NOMO-1 treated with dmso at 0.1 percent for 144 hours (cell line): ENCODE results near the gene TNIK.
A peak's percentile ranks its signal among the peaks of the same experiment; 100 is the strongest.
"Not testable (repeated sequence)": the region's sequence is repeated elsewhere in the genome, so short reads cannot be mapped to it uniquely, and the experiment has no call there.

Source experiments
- DNase-seq: peaks from one replicate; lab custom pipeline; 2025; ENCODE audit not compliant: unreplicated experiment; lab: John Stamatoyannopoulos, UW

Gene TNIK

GRCh38 chr3:171469376-171469775 lies 9.2 kb upstream of the TNIK start:
- DNase-seq: no peak

GRCh38 chr3:171468296-171468906 lies 8.2 kb upstream of the TNIK start:
- no peak for DNase-seq

- DNase-seq: no peak
Measured at GRCh38 chr3:171465763-171466162, 5.6 kb upstream of the TNIK start.

DNA sequence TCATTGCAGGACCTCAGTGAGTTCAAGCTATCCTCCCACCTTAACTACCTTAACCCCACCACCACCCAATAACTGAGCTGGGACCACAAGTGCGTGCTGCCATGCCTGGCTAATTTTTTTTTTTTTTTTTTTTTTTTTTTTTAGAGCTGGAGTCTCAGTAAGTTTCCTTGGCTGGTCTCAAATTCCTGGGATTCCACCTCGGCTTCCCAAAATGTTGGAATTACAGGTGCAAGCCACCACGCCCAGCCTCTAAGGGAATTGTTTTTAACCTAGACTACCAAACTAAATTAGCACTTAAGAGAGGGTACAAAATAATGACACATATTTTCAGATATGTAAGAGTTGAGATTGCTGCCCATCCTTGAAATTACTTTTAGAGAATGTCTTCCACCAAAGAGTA lies 4.3 kb upstream of the TNIK start:
- DNase-seq: no peak

DNA sequence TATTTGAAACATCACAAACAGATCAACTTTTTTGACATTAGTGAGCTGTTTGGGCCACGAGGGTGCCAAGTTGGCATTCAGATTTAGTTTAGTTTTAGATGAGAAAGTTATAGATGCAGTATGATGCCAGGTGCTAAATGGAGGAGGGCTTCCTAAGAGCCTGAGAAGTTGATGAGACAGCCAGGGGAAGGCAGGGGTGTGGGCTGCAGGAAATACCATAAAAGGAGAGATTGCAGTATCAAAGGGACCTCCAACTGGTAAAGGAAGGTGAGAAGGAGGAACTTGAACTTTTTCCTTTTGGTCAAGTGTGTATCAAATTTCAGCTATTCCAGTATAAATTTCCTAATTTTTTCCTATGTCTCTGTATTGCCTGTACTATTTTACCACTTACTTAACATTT lies 2.0 kb upstream of the TNIK start:
- DNase-seq: no peak

DNA sequence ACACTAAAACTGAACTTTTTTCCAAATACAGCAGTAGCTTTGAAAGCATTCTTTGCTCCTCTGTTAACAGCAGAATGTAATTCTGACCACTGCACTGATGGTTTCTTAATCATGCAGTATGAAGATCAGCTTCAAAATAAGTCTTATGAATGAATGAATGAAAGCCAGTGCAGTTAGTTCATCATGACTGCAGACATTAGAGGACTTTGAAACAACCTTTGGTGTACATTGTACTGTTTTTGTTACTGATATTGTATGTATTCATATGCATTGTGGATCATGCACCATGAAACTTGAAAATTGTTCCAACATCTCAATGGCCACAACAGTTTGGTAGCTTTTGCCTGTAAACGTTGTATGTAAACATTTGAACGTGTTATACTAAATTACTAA lies 1.3 kb upstream of the TNIK start:
- no peak for DNase-seq

DNA sequence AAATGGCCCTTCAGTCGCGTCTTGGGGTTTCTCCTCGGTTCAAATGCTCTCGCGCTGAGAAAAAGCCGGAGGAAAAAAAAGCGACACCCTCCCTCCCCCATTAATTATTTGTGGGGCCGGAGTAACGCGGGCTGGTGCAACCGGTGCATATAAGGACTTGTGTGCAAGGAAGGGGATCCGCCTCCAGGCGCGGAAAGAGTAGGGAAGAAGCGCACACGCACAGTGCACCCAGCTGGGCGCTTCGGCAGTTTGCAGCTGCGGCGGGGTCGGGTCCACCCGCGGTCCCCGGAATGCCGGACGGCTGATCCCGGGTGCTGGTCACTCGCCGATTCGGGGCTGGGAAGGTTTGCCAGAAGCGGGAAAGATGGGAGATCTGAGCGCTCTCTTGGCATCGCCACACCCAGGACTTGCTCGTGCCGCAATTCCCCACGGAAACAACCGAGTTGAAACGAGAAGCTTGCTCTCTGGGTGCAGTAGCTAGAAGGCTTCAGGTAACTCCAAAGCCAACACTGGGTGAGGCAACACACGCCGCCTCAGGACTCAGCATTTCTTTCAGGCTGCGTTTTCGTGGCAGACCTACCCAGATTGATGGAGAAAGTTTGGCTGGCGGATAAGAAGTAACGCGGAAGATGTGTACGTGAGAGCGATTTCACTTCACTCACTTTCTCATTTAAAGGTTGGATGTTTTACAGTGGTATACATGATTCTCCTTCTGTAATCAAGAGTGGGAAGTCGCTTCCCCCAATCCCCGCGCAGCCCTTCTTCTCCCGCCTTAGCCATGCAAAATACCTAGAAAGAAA lies 720 bp upstream of the TNIK start:
- peak; percentile 40 for DNase-seq

- DNase-seq: no peak
Measured at GRCh38 chr3:171459137-171459941, 866 bp downstream of the TNIK start.

DNA sequence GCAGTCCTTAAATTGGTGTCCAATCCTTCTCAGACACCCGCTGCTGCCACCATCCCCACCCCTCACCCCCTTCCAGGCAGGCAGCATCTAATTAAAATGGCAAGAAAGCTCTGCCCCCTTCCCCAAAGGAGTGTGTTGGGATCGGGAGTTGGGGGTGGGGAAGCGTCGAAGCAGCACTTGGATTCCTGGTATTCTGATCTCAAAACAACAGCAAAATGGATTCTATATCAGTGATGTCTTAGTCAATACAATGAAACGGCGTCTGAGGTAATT lies 1.4 kb downstream of the TNIK start:
- no peak for DNase-seq

DNA sequence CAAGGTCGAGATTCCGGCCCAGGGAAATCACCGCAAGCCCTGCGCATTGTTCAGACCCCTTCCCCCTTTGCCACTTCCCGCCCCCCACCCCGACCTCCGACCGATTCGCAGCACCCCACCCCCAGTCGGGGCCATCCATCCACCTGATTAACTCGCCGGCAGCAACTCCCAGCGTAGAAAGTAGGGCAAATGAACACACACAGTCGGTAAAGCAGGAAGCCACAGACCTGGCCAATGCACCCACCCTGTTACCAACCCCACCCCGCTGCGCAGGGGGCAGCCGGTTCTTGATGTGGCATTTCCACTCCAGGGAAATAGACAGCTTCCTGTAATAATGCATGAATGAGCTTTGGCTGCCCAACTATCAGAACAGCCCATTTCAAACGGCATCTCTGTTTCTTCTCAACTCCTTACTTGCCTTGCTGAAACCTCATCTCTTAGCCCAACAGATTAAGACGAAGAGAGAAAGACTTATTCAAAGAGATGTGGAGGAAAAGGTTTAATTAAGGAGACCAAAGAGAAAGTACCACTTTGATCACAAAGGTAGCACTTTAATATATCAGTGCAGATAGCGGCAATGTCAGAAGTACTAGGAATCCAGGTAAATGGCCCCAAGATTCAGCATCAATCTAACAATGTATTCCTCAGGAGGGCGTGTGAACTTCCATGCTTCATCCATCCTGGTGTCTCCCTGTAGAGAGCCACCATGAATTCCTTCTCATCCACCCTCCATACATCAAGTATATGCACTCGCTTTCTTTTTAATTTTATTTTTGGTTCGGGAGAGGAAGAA lies 1.9 kb downstream of the TNIK start:
- no peak for DNase-seq

GRCh38 chr3:171457607-171458061 lies 2.6 kb downstream of the TNIK start:
- DNase-seq: no peak

DNA sequence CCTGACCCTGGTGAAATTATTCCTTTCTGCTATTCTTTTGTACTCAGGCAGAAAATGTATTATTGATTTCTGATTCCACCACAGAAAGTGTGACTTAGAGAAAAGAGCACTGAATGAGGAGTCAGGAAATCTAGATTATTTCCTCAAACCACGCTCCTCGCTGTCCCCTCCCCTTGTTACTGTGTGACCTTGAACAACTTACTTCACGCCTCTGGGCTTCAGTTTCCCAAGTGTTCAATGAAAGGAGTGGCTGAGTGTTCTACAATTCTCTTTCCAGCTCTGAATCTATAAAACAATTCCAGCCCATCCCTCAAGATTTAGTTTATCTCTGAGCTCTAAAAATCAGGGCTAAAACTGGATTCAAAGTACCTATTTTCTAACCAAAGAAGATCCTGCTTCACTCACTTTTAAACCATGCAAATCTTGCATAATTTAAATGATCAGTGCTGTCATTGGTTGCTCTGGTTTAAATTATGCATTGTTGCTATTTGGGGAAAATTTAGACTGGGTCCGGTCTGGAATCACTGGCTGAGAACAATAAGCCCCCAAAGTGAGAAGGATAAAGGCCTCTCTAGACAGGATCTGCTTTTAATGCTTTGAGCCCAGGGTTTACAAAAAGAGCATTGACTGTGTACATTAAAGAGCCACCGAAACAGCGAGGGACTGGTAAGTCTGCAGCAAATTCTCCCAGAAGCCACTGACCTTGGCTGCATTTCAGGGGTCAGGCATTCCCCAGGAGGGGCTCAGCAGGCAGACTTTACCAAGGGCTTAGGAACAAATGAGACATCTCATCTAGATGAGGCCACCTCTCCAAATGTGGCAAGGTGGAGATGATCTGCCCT lies 3.2 kb downstream of the TNIK start:
- no peak for DNase-seq

- no peak for DNase-seq
Measured at GRCh38 chr3:171455603-171456550, 4.3 kb downstream of the TNIK start.

- DNase-seq: no peak
Measured at GRCh38 chr3:171454041-171454440, 6.2 kb downstream of the TNIK start.

- no peak for DNase-seq
Measured at GRCh38 chr3:171453180-171453886, 6.9 kb downstream of the TNIK start.

DNA sequence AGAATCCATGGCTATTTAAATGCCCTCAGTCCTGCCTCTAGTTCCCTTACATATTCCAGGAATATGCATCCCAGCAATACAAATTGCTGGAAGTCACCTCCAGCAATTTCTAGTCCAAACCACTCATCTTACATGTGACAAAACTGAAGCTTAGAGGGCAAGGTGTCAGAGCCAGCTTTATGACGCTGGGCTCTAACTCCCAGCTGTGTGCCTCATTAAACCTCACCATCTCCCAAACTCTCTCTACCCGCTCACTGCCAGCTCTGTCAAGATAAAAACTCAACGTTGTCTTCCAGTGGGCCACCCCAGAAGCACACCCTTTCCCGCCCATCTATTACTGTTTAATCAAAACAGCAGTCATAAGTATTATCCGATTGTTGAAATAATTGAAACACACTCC lies 7.9 kb downstream of the TNIK start:
- no peak for DNase-seq

- DNase-seq: no peak
Measured at GRCh38 chr3:171451915-171452314, 8.3 kb downstream of the TNIK start.

GRCh38 chr3:171447579-171447891 lies 12.7 kb downstream of the TNIK start:
- not testable (repeated sequence) for DNase-seq
